Cardiac septum (tissue), 1 donor: ENCODE measurements around the gene MRPL23. TPM values are rescaled to one million over a fixed set of nuclear protein-coding genes. Genes with fewer than 3 reads are reported as not detected.

Source experiments
- DNase-seq: peaks from one replicate; pipeline ENCODE4 v3.0.0-alpha.2; 2020; ENCODE audit warnings: low spot score
- intact Hi-C: fragments of 100-400 bp; cut with DNase I; formaldehyde crosslinking; loops from one replicate; pipeline ENCODE4 v1.14.0; 2022
- long read RNA-seq: library from polyadenylated mRNA; unstranded; transcript quantifications from one replicate; pipeline ENCODE4 v2.0.0, GENCODE V29; 2021
- total RNA-seq: library from RNA; stranded (reverse); fragmentation: NEBNext Ultra II Directional; extraction: Animal tissue kit (Norgen Biotek cat#: 25700); gene quantifications from one replicate; pipeline ENCODE4 v1.2.1, GENCODE V29; 2021
- donor health status: DM: no; HTN: no; CAD: no.

MRPL23 gene
- total RNA-seq, result 85.0 TPM
- long read RNA-seq, transcript MRPL23-205 (5 exons, 736 nt), result major isoform, 62 of 68 reads
- long read RNA-seq, partial matches to known transcripts, result 3 of 68 reads
- long read RNA-seq, other reads (novel, unspliced or antisense), result 3 of 68 reads

DNA sequence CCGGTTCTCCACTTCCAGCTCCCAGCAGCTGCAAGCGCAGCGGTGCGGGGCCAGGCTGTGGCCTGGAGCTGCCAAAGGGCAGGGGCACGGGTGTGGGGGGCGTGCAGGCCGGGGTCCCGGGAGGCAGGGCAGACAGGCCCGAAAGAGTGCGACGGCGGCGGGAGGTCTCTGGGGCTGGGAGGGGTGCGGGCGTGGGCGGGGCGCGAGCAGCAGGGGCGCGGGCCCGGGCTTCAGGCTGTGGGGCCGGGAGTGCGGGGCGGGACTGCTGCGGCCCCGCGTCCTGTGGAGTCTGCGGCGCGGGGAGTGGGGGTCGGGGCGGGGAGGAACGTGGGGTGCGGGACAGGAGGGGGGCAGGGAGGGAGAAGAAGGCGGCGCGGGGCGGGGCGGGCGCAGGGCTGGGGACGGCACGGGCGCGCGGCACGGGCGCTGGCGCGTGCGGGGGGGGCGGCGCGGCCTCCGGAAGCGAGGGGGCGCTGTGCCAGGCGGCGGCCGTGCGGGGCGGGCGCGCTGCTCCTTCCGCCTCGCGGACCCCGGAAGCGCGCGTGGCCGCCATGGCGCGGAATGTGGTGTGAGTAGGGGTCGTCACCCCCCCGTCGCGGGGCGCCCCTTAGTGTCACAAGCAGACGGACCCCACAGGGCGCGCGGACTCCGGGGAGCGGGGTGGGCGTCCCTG lies at the start of gene MRPL23:
Gene MRPL23, plus strand, starts transcription at position 521 of the 673 bp plus-strand sequence. Its CDS starts 31 bp downstream, at position 552.
- intact Hi-C loops, result no loop called here

DNA sequence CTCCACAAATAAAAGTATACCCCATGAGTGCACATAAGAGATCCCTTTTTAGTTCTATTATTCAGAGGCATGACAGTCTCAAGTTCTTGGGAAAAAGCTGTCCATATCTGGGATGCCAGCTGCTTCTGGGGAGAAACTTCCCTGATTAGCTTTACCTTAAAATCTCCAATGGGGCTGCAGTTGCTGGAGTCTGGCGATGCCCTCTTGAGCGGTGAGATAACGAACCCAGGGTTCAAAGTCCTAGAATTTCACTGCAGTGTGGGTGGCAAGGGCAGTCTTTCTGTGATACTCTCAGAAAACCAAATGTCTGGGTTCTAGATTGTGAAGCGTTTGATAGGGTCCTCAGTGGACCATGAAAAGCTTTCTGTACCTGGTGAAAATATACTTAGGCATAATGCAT lies 48.0 kb upstream of the MRPL23 start:
- intact Hi-C loops, result loop anchor here (5.0 kb wide), 1 partner anchor 43 kb away; no protein-coding TSS in a partner anchor

More for the DNA sequence above, at the start of gene MRPL23:
- no peak for DNase-seq

DNA sequence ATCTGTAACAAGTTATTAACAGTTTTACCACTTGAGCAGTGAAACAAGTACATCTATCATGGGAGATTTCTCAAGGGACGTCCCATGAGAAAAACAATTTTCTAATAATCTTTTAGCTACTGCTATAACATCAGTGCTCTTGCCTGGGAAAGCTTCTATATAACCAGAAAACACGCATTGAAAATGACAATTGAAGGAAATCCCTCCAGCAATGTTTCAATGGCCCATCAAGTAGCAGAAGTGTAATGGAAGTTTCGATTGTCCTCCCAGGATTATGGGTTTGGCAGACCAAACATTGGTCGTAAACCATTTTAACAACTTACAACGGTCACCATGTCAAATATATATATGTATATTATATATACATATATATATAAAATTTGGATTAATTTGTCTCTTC lies 47.4 kb upstream of the MRPL23 start:
- DNase-seq, result no peak
- intact Hi-C loops, result loop anchor here (5.0 kb wide), 1 partner anchor 43 kb away; no protein-coding TSS in a partner anchor

More for the DNA sequence above, 48.0 kb upstream of the MRPL23 start:
- DNase-seq, result no peak

DNA sequence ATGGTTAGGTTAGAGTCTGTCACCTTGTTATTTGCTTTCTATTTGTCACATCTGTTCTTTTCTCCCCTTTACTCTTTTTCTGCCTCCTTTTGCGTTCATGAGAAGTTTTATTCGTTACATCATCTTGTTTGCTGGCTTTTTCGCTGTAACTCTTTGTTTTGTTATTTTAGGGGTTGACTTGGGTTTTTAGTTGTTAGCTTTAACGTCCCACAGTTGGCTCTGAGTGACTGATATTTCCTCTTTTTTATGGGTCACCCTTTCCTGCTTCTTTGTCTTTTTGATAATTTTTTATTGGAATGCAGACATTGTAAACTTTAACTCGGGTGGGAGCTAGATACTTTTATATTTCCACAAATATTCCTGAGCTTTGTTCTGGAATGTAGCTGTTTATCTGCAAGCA lies 41.0 kb upstream of the MRPL23 start:
- intact Hi-C loops, result no loop called here

DNA sequence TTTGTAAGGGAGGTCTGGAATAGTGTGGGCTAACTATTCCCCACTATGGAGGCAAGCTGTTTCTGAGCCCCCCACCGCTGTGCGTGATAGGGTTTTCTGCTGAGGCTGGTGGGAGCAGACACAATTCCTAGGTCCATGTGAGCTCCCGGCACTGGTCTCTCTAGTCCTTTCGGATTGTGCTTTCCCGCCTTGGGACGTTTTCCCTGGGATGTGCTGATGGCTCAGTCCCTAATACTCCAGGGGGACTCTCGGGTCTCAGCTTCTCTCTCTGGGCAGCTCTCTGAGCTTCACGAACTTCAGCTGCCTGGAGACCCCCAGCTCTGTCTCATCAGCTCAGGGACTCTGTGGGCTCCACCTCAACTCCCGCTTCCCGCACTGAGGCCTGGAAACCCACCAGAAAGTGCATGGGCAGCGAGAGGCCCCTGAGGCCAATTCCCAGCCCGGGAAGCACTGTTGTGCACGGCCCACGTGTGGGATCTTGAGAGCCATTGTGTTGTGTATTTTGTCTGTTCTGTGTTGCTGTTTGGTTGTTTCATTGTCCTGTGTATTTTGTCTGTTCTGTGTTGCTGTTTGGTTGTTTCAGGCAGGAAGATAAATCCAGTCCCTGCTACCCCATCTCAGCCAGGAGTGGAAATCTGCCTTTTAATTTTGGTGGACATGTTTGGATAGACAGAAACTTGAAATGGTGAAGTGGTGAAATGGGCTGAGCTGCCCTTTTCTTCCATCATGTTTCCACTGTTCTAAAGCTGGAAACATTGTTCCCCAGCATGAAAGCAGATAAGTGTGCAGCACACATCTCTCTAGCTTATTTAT lies 40.3 kb upstream of the MRPL23 start:
- DNase-seq, result no peak
- intact Hi-C loops, result no loop called here

More for the DNA sequence above, 41.0 kb upstream of the MRPL23 start:
- DNase-seq, result no peak

DNA sequence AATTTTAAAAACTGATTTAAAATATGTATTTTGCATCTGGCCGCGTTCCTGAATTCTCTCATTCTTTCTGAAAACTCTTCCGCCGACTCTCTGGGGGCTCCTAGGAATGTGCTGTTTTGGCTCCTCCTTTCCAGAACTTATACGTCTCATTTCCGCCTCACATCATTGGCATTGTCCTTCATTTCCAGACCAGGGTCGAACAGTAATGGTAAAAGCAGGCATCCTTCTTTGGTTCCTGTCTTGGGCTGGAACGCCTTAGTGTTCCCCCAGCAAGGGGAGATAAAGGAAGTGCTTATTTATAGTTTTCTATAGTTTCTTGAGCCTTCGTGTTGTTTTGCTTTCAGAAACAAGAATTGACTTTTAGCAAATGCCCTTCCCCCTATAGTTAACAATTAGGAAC lies 38.5 kb upstream of the MRPL23 start:
- intact Hi-C loops, result no loop called here
- DNase-seq, result no peak

DNA sequence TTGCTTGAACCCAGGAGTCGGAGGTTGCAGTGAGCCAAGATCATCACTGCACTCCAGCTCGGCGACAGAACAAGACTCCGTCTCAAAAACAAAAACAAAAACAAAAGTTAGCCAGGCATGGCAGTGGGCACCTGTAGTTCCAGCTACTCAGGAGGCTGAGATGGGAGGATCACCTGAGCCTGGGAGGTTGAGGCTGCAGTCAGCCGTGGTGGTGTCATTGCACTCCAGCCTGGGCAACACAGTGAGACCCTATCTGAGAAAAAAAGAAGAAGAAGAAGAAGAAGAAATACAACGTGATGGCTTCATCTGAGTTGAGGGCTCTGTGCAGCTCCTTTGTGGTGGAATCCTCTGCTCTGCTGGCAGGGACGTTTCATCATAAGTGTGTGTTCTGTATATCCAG lies 37.6 kb upstream of the MRPL23 start:
- DNase-seq, result no peak
- intact Hi-C loops, result no loop called here

DNA sequence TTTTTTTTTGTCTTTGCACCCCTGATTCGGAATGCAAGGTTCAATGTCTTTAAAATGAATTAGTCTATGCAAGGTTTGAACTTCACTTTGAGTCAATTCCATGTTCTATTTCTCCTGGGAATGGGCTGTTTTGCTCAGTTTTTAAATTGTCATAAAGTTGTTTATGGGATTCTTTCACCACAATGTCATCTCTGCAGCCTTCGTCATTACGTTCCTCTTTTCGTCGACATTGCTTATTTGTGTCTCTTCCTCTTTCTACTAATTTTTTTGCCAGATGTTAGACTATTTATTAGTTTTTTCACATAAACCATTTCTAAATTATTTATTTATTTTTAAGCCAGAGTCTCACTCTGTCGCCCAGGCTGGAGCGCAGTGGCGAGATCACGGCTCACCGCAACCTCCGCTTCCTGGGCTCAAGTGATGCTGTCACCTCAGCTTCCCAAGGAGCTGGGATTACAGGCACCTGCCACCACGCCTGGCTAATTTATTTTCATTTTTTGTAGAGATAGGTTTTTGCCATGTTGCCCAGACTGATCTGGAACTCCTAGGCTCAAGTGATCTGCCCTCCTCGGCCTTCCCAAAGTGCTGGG lies 34.7 kb upstream of the MRPL23 start:
- intact Hi-C loops, result loop anchor here (2.0 kb wide), 1 partner anchor 20 kb away; no protein-coding TSS in a partner anchor
- no peak for DNase-seq

DNA sequence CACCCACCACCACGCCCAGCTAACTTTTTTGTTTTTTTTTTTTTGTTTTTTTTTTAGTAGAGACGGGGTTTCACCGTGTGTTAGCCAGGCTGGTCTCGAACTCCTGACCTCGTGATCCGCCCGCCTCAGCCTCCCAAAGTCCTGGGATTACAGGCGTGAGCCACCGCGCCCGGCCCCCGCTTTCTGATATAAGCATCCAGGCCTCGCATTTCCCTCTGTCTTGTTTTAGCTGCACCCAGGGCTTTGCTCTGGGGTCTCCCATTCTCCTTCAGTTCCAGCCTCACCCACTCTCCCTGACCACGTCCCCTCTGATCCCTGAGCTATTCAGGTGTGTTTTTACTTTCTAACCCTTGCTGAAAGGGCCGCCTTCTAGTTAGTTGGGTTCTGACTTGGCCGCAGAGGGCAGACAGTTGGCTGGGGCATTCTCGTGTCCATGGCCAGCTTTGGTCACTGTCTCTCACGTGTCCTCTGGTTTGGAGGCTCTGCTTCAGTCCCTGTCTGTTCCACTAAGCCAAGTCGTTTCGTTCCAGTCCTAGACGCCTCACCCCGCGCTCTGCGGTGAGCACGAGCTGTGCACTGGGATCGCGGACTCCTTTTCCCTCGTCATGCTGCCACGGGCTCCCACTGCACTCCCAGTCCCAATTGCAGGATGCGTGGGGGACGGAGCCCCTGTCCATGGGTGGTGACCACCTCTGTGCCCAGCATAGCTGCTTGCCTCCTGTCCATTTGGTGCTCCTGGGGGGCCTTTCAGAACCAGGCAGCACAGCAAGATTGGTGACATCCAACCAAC lies 33.7 kb upstream of the MRPL23 start:
- intact Hi-C loops, result loop anchor here (2.0 kb wide), 1 partner anchor 19 kb away; no protein-coding TSS in a partner anchor
- DNase-seq, result no peak

DNA sequence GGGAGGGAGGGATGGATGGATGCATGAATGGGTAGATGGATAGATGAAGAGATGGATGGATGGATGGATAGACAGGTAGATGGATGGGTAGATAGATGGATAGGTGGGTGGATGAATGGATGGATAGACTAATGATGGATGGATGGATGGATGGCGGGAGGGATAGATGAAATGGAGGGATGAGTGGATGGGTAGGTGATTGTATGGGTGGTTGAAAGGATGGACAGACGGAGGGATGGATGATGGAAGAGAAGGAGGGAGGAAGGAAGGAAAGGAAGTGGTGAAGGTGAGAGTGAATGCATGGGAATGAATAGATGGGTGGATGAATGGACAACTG lies 31.4 kb upstream of the MRPL23 start:
- no peak for DNase-seq
- intact Hi-C loops, result loop anchor here (1.0 to 5.0 kb wide), 2 partner anchors 22 to 33 kb away; no protein-coding TSS in a partner anchor

DNA sequence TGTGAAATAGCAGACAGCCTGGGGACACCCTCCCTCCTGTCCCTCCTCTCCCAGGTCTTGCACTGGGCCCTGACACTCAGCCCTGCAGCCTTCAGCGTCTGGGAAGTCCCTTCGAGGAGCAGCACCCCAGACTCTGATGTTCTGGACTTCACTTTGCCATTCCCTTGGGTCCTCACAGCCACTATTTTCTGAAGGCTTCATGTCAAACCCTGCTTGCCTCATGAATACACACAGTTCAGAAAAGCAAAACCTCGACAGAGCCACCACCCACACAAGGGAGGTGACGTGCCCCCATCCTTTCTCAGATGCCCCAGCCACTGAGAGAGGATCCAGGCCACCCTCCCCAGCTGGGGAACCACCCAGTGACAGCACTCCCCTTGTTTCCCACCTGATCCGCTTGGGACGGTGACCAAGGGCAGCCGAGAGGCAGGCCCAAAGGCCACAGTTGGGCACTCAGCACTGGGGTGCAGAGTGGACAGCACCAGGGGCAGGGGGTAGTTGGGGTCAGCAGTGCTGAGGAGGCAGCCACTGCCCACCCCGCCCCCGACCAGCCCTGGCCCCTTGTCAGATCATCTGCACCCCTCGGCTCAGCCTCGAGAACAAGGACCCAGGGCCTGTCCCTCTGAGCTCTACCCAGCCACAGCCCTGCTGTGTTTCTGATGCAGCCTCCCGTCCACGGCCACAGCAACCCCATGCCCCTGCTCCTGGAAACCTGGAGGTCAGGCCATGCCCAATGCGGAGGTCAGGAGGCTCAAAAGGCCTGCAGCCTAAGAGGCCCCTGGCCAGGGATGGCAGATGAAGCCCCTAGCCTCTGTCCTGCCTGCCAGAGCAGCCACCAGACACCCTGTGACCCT lies 30.8 kb upstream of the MRPL23 start:
- intact Hi-C loops, result loop anchor here (1.0 to 5.0 kb wide), 2 partner anchors 23 to 34 kb away; no protein-coding TSS in a partner anchor
- no peak for DNase-seq

DNA sequence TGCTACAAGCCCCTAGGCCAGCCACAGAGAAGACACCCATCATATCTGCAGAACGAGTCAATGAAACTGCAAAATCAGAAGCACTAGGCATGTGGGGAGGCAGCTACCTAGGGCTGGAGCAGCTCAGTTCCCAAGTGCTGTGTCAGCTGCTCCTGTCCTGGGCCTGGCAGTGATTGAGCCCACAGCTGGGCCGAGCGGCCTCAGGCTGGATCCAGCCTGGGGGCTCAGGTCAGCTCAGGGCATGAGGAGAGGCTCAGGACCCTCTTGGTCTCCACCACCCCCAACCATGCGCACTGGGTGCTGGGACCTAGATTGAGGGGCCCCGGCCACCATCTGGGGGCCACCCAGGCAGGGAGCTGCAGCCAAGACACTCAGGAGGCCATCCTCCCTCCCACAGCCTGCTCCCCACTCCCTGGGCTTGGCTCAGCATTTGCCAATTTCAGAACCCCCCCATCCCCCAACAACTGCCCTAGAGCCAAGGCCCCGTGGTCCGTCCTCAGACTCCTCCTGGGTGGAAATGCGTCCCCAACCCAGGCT lies 30.1 kb upstream of the MRPL23 start:
- intact Hi-C loops, result loop anchor here (1.0 to 5.0 kb wide), 2 partner anchors 24 to 35 kb away; no protein-coding TSS in a partner anchor
- DNase-seq, result no peak

DNA sequence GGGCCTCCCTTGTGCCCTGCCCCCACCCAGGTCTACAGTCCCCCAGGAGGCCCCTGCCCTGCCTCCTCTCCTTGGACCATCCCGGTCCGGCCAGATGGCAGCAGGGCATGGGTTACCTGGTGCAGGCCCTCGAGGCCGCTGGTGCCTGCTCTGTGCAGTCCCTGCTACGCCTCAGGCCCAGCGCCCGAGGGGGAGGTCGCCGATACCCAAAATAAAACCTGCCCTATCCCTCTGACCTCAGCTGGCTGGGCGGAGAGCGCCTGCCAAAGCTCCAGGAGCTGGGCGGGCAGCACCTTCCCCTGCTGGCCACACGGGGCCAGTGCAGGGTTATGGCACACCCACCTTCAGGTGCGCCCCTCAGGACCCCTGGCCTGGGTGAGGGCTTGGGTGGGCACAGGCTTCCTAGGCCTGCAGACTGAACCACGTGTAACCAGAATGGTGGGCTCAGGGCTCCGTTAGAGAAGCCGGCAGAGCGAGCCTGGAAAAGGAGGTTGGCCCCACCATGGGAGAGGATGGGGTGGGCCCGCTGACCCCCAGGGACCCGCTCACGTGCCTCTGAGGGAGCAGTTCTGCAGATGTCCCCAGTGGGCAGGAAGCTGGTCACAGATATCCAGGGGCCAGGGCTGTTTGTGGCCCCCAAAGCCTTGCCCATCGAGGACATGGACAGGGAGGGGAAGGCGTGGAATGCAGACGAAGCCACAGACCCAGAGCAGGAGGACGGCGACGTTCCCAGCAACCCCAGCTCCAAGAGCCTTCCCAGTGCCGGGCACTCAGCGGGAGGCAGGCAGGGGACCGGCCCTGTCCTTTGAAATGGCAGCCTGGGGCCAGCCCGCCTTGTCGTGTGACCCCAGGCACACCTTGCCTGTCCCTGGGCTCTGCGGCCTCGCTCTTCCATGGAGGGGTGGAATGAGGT lies 29.4 kb upstream of the MRPL23 start:
- DNase-seq, result no peak
- intact Hi-C loops, result loop anchor here (2.0 to 5.0 kb wide), 2 partner anchors 35 to 81 kb away; no protein-coding TSS in a partner anchor

DNA sequence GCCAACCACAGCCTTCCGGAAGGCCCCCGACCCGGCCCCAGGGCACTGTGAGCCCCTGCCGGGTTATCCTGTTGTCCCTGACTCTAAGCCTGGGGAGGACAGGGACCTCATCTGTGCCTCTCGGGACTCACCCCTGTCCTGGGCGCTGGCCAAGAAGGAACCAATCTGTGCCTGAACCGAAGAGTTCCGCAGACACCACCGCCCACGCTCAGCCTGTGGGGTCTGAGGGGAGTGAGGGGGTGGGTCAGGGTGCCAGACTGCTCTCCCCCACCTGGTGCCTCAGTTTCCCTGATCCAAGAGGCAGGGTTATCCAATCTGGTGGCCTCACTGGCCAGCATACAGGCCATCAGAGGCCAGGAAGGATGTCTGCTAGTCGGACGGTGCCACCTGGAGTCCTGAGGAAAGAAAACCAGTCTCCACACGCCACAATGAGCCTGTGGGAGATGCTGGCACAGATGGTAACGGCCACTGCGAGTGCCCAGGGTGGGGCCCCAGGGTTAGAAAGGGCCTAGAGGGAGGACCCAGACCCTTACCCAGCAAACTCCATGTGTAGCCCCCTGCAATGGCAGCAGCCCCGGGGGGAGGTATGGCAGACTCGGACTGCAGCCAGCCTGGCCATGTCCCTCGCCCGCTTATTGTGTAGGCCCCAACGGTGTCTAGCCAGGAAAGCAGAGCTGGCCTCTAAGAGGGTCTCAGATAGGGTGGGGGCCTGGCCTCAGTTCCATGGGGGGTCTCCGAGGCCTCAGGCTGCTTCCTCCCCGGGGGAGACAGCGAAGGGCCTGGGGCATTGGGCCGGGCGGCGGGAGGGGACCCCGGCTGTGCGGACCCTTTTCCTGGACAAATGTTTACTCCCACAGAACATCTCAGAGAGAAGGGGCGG lies 28.5 kb upstream of the MRPL23 start:
- intact Hi-C loops, result loop anchor here (2.0 to 5.0 kb wide), 2 partner anchors 36 to 82 kb away; no protein-coding TSS in a partner anchor
- DNase-seq, result no peak

DNA sequence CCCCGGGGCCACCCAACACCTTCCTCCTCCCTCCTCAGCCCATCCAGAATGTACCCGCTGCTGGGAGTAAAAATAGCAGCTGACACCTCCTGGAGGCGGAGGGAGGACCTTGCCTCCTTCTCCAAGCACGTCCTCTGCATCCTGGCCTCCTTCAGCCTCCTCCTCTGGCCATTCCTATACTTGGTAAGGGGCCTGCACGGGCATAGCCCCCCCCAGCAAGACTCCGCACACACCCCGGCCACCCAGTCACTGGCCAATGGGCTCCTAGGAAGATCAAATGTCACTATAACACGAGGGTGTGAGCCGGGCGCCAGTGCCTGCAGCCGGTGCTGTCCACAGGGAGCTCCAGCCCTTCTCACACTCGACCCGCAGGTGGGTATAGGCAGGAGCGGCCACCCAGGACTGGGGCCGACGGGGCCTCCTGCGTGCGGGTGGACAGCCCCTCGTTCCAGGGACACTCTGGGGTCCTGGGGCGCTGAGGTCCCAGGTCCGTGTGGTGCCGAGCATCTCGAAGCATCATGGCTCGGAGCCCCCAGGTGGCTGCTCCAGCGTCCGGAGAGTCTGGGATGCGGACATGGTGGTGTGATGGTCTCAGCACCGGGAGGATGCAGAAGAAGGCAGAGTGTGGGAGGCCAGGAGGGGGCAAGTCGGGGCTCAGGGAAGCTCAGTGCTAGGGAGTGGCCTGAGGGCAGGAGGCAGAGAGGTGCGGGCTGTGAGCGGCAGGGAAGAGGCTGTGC lies 27.6 kb upstream of the MRPL23 start, which contains the start of gene TNNT3:
Gene TNNT3, plus strand, starts transcription at position 313 of the 737 bp plus-strand sequence. CDS start 3,172 bp downstream, outside the sequence.
- intact Hi-C loops, result loop anchor here (2.0 to 5.0 kb wide), 2 partner anchors 37 to 83 kb away; no protein-coding TSS in a partner anchor
- DNase-seq, result no peak
